D721Med (cell line): ENCODE results near the gene CAD.

ENCODE experiments used
- DNase-seq: peaks from one replicate; pipeline ENCODE4 v3.0.0; 2011; ENCODE audit warnings: low spot score; ENCODE audit not compliant: insufficient read length
- FAIRE-seq: peaks from 2 replicates; lab custom pipeline; 2011; peaks lifted over from hg19 to GRCh38; lab: Jason Lieb, UNC
- CTCF ChIP-seq: IDR thresholded peaks from 2 replicates; pipeline ENCODE4 v1.5.1; 2012; ENCODE audit warnings: mild to moderate bottlenecking, control low read depth; ENCODE audit not compliant: insufficient read depth; ENCODE audit errors: missing control alignments

CAD gene

DNA sequence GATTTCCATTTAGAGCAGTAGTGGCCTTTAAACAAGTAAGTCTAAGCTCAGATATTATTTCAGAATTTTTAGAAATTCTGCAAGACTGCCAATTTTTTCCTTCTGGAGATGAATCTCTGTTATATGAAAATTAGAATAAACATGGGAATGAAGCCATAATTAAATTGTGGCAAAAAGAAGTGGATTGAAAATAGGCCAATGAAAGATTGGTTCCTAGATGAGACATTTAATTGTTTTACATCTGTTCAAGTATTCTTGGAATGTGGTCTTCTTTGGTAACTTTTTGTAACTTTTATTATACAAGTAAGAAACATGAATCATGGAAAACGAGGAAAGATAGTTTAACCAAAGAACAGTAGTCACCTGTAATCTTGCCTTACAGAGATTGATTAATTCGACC lies 10.3 kb downstream of the CAD start:
- FAIRE-seq (peak; percentile 53), DNase-seq (no peak)
- no peak for TF ChIP-seq CTCF

- FAIRE-seq (no peak), DNase-seq (no peak)
- TF ChIP-seq CTCF: no peak
These were observed 14.8 kb downstream of the CAD start for GRCh38 chr2:27231921-27232320.

GRCh38 chr2:27233341-27233740 lies 16.2 kb downstream of the CAD start:
- no peak for TF ChIP-seq CTCF
- FAIRE-seq: no peak
- no peak for DNase-seq

DNA sequence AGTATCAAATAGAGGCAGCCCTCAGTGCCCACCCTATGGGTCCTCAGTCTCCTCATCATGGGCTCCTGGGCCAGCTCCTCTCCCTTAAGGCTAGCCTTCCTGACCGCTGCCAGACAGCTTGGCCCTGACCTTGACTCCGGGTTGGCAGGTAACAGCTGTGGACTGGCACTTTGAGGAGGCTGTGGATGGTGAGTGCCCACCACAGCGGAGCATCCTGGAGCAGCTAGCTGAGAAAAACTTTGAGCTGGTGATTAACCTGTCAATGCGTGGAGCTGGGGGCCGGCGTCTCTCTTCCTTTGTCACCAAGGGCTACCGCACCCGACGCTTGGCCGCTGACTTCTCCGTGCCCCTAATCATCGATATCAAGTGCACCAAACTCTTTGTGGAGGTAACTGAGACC lies 19.0 kb downstream of the CAD start:
- DNase-seq (no peak), FAIRE-seq (no peak)
- TF ChIP-seq CTCF: no peak

- DNase-seq (no peak), FAIRE-seq (no peak)
- no peak for TF ChIP-seq CTCF
These were observed 19.5 kb downstream of the CAD start for GRCh38 chr2:27236626-27237025.

DNA sequence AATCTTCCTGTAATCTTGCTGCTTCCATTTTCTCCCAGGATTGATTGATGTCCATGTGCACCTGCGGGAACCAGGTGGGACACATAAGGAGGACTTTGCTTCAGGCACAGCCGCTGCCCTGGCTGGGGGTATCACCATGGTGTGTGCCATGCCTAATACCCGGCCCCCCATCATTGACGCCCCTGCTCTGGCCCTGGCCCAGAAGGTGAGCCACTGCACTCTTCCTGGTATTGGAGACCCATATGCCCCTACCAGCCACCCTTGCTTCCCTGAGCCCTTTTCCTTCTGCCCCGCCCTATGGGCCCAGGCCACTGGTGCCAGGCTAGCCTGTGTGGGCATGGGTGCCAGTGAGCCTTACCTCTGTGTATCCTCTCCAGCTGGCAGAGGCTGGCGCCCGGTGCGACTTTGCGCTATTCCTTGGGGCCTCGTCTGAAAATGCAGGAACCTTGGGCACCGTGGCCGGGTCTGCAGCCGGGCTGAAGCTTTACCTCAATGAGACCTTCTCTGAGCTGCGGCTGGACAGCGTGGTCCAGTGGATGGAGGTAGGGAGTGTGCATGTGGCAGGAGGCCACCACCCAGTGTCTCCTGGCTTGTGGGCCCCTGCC lies 20.3 kb downstream of the CAD start:
- DNase-seq: no peak
- no peak for FAIRE-seq
- TF ChIP-seq CTCF: no peak

GRCh38 chr2:27238976-27239375 lies 21.8 kb downstream of the CAD start:
- DNase-seq: no peak
- TF ChIP-seq CTCF: no peak
- FAIRE-seq: no peak
